Measurements from ENCODE around the gene ASB14.
"Not testable (repeated sequence)": the region's sequence is repeated elsewhere in the genome, so short reads cannot be mapped to it uniquely, and the experiment has no call there.

ASB14 gene

GRCh38 chr3:57292159-57292896, at the start of gene ASB14:
ASB14 (minus strand) TSS chr3:57292685; CDS start chr3:57292033, 652 bp downstream.
- DNase-seq (ENCODE audit: low spot score): no peak

GRCh38 chr3:57339071-57339642, 46.7 kb upstream of the ASB14 start:
- not testable (repeated sequence) for DNase-seq (ENCODE audit: low spot score)

GRCh38 chr3:57338272-57339070, 46.0 kb upstream of the ASB14 start:
- DNase-seq (ENCODE audit: low spot score): not testable (repeated sequence)

GRCh38 chr3:57335283-57335938, 42.9 kb upstream of the ASB14 start:
- no peak for DNase-seq (ENCODE audit: low spot score)

- no peak for DNase-seq (ENCODE audit: low spot score)
Measured at GRCh38 chr3:57331078-57331610, 38.7 kb upstream of the ASB14 start.

- not testable (repeated sequence) for DNase-seq (ENCODE audit: low spot score)
Measured at GRCh38 chr3:57326498-57326897, 34.0 kb upstream of the ASB14 start.

- no peak for DNase-seq (ENCODE audit: low spot score)
Measured at GRCh38 chr3:57314204-57314603, 21.7 kb upstream of the ASB14 start.

GRCh38 chr3:57309769-57310360, 17.4 kb upstream of the ASB14 start:
- DNase-seq (ENCODE audit: low spot score): no peak

- not testable (repeated sequence) for DNase-seq (ENCODE audit: low spot score)
Measured at GRCh38 chr3:57303520-57303919, 11.0 kb upstream of the ASB14 start.

GRCh38 chr3:57298041-57298440, 5.6 kb upstream of the ASB14 start:
- no peak for DNase-seq (ENCODE audit: low spot score)

GRCh38 chr3:57292897-57293526, 527 bp upstream of the ASB14 start:
- no peak for DNase-seq (ENCODE audit: low spot score)

GRCh38 chr3:57288403-57288802, 4.1 kb downstream of the ASB14 start:
- DNase-seq (ENCODE audit: low spot score): no peak

- DNase-seq (ENCODE audit: low spot score): no peak
Measured at GRCh38 chr3:57287205-57287604, 5.3 kb downstream of the ASB14 start.

- DNase-seq (ENCODE audit: low spot score): no peak
Measured at GRCh38 chr3:57283334-57283733, 9.2 kb downstream of the ASB14 start.

- no peak for DNase-seq (ENCODE audit: low spot score)
Measured at GRCh38 chr3:57281715-57282114, 10.8 kb downstream of the ASB14 start.

- DNase-seq (ENCODE audit: low spot score): no peak
Measured at GRCh38 chr3:57279685-57280084, 12.8 kb downstream of the ASB14 start.

- no peak for DNase-seq (ENCODE audit: low spot score)
Measured at GRCh38 chr3:57278237-57278636, 14.2 kb downstream of the ASB14 start.

GRCh38 chr3:57275393-57275792, 17.1 kb downstream of the ASB14 start:
- DNase-seq (ENCODE audit: low spot score): no peak

GRCh38 chr3:57274845-57275244, 17.6 kb downstream of the ASB14 start:
- no peak for DNase-seq (ENCODE audit: low spot score)

- no peak for DNase-seq (ENCODE audit: low spot score)
Measured at GRCh38 chr3:57268416-57268815, 24.1 kb downstream of the ASB14 start.

GRCh38 chr3:57261929-57262328, 30.6 kb downstream of the ASB14 start:
- no peak for DNase-seq (ENCODE audit: low spot score)
